OCI-LY1 (cell line): ENCODE data around the gene MRPL14.

Experiments used
- CTCF ChIP-seq: fragments of 200-600 bp; sonication (generic), shearing (Covaris generic); IDR thresholded peaks from 2 replicates; pipeline ENCODE4 v1.5.1; 2017; ENCODE audit warnings: mild to moderate bottlenecking, antibody characterized with exemption, low read length, moderate library complexity, mixed read lengths
- EZH2 ChIP-seq: fragments of 200-600 bp; sonication (generic), shearing (Covaris generic); IDR thresholded peaks from 2 replicates; pipeline ENCODE4 v1.8.0; 2017; ENCODE audit warnings: borderline replicate concordance, mixed run types, mild to moderate bottlenecking, antibody characterized with exemption, low read length, moderate library complexity, mixed read lengths

DNA sequence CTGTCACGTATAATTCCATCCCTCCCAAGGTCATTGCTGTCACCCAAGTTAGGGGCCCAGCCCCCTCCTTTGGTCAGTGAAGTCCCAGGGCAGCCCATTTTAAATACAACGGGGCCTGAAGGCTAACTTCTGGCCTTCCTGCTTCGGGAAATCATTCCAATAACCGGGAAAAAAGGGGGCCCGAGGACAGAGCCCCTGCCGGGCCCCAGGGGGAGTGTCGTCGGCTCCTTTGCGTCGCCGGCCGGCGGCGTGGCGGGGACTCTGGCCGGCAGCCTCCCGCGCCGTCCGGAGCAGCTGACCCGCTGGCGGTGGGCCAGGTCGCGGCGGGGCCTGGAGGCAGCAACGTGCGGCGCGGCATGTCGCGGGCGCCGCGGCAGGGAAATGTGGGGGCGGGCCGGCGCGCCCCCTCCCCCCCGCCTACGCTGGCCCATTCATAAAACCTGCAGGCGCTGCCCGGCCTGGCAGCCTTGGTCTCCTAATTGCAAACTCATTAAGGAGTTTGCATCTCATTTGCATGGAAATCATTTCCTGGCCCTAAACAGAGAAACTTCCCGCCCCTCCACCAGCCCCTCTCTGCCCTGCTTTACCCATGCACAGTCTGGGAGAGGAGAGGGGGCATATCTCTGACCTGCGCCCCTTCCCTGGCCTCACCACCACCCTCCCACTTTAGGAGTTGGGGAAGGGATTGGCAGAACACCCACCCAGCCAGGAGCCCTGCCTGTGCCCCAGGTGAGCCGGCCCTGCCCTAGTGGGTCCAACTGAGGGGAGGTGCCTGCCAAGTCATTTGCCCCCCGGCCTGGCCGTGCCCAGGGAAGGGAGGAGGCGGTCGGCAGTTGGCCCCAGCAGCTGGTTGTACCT is 50.7 kb downstream of the MRPL14 start:
- TF ChIP-seq CTCF (no peak), EZH2 (no peak)
